ENCODE results near the gene OTUD7B.

OTUD7B gene

GRCh38 chr1:150022357-150022756, 11.8 kb upstream of the OTUD7B start:
- Histone ChIP-seq H3K9me3 (ENCODE audit: control insufficient read depth in 2 of 2, low read length in 2 of 2) (no peaks in the 10 kb centered on the region), H3K9ac (ENCODE audit: low read length in 2 of 2) (no peak overlapping the region), H3K27me3 (ENCODE audit: control insufficient read depth in 1 of 2, insufficient read depth in 2 of 2, low read length in 2 of 2) (no peaks in the 10 kb centered on the region), H3K27ac (ENCODE audit: low read length) (no peak overlapping the region), H3K4me3 (ENCODE audit: low read length in 2 of 2) (no peak overlapping the region), H3K36me3 (ENCODE audit: control insufficient read depth in 2 of 2, insufficient read depth in 2 of 2, low read length in 2 of 2) (no peaks in the 10 kb centered on the region), H3K4me1 (ENCODE audit: control insufficient read depth, insufficient read depth, low read length) (no peaks in the 10 kb centered on the region)

DNA sequence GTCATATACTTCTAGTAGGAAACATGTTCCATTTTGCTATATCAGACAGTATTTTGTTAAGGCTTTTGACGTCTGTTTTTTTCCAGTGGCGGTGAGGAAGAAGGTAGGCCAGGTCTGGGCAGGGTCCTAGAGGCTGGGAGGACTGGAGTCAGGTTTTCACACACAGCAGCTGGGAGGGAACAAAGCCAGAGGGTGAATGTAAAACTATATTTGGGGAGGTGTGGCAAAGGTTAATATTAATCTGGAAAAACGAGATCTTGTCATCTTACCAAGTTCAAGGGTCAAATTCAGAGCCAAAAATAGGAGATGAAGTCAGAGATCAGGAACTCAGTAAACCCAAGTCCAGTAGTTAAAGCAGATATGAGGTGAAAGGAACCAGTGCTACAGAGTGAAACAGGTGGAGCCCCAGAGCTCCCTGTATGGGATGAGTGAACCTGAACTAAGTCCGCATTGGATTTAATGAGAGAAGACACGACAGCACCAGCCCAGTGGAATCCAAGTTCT, 10.7 kb upstream of the OTUD7B start:
- Histone ChIP-seq H3K4me1 (ENCODE audit: control insufficient read depth, insufficient read depth, low read length) (no peaks in the 10 kb centered on the region), H3K9me3 (ENCODE audit: control insufficient read depth in 2 of 2, low read length in 2 of 2) (no peaks in the 10 kb centered on the region), H3K4me3 (ENCODE audit: low read length in 2 of 2) (no peak overlapping the region), H3K36me3 (ENCODE audit: control insufficient read depth in 2 of 2, insufficient read depth in 2 of 2, low read length in 2 of 2) (no peaks in the 10 kb centered on the region), H3K9ac (ENCODE audit: low read length in 2 of 2) (no peak overlapping the region), H3K27ac (ENCODE audit: low read length) (no peak overlapping the region), H3K27me3 (ENCODE audit: control insufficient read depth in 1 of 2, insufficient read depth in 2 of 2, low read length in 2 of 2) (no peaks in the 10 kb centered on the region)

GRCh38 chr1:150020711-150021110, 10.2 kb upstream of the OTUD7B start:
- Histone ChIP-seq H3K36me3 (ENCODE audit: control insufficient read depth in 2 of 2, insufficient read depth in 2 of 2, low read length in 2 of 2) (no peaks in the 10 kb centered on the region), H3K9me3 (ENCODE audit: control insufficient read depth in 2 of 2, low read length in 2 of 2) (no peaks in the 10 kb centered on the region), H3K27ac (ENCODE audit: low read length) (no peak overlapping the region), H3K4me1 (ENCODE audit: control insufficient read depth, insufficient read depth, low read length) (no peaks in the 10 kb centered on the region), H3K27me3 (ENCODE audit: control insufficient read depth in 1 of 2, insufficient read depth in 2 of 2, low read length in 2 of 2) (no peaks in the 10 kb centered on the region), H3K4me3 (ENCODE audit: low read length in 2 of 2) (no peak overlapping the region), H3K9ac (ENCODE audit: low read length in 2 of 2) (no peak overlapping the region)

DNA sequence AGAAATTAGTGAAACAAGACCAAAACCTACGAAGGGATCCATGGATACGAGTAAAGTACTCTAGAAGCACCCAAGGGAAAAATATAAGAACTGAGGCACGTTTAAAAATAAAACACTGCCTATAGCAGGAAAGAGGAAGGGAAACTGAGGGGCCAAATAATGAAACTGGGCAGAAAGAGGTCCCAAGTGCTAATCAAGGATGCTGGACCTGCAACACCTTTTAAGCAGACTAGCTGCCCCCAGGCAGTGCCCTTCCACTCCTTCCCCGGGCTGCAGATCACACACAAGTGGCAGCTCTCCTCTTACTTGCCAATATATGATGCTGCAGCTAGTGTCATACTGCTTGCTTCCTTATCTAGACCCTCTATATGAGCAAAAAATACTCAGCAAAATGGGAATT, 7.6 kb upstream of the OTUD7B start:
- Histone ChIP-seq H3K4me1 (ENCODE audit: control insufficient read depth, insufficient read depth, low read length) (no peaks in the 10 kb centered on the region), H3K27me3 (ENCODE audit: control insufficient read depth in 1 of 2, insufficient read depth in 2 of 2, low read length in 2 of 2) (no peaks in the 10 kb centered on the region), H3K27ac (ENCODE audit: low read length) (no peak overlapping the region), H3K9me3 (ENCODE audit: control insufficient read depth in 2 of 2, low read length in 2 of 2) (no peaks in the 10 kb centered on the region), H3K9ac (ENCODE audit: low read length in 2 of 2) (no peak overlapping the region), H3K36me3 (ENCODE audit: control insufficient read depth in 2 of 2, insufficient read depth in 2 of 2, low read length in 2 of 2) (no peaks in the 10 kb centered on the region), H3K4me3 (ENCODE audit: low read length in 2 of 2) (no peak overlapping the region)

DNA sequence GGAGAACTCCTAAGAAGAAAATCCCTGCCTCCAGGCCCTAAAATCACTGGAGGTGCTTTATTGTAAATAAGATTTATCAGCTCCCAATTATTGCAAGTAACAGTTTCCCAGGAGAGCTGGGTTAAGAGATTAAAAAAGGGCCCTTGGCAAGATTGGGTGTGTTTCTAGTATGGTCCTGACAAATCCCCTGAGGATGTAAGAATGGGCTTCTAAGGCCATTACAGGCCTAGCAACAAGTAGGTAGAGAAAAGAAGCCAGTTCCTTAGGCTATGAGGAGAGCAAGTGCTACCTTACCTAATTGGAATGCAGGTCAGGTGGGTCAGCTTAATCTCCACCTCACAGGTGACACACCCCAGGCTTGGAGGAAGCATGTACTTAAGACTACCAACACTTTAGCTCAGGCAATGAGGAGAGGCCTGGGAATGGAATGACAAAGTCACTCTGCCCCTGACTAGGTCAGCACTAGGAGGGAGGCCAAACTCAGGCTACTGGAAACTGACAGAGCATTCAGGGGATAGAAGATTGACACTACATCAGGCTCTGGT, 6.8 kb upstream of the OTUD7B start:
- H3K4me1 ChIP-seq (ENCODE audit: control insufficient read depth, insufficient read depth, low read length): no peaks in the 10 kb centered on the region
- H3K27ac ChIP-seq (ENCODE audit: low read length): no peak overlapping the region
- H3K9me3 ChIP-seq (ENCODE audit: control insufficient read depth in 2 of 2, low read length in 2 of 2): no peaks in the 10 kb centered on the region
- no peaks in the 10 kb centered on the region for H3K36me3 ChIP-seq (ENCODE audit: control insufficient read depth in 2 of 2, insufficient read depth in 2 of 2, low read length in 2 of 2)
- no peak overlapping the region for H3K4me3 ChIP-seq (ENCODE audit: low read length in 2 of 2)
- no peak overlapping the region for H3K9ac ChIP-seq (ENCODE audit: low read length in 2 of 2)
- no peaks in the 10 kb centered on the region for H3K27me3 ChIP-seq (ENCODE audit: control insufficient read depth in 1 of 2, insufficient read depth in 2 of 2, low read length in 2 of 2)

DNA sequence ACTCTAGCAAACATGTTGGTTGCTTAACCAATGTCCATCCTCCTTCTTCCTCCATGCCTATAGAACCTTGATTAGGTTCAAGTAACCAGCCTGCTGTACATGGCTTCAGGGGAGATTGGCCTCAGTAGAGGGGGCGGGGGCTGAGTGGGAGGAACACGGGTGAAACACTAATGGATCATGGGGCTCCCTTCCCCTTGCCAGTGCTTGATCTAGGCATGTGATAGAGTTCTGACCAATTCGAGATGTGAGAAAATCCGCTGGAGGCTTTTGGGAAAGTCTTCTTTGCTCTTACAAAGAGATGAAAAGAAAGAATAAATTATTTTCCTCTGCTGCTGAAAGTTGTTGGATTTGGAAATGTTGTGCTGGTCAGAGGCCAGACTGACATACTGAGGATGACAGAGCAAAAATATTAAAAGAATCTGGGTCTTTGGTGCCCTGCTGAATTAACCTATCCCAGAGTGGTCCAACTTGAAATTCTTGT, 5.2 kb upstream of the OTUD7B start:
- no peaks in the 10 kb centered on the region for H3K4me1 ChIP-seq (ENCODE audit: control insufficient read depth, insufficient read depth, low read length)
- no peak overlapping the region for H3K4me3 ChIP-seq (ENCODE audit: low read length in 2 of 2)
- no peaks in the 10 kb centered on the region for H3K9me3 ChIP-seq (ENCODE audit: control insufficient read depth in 2 of 2, low read length in 2 of 2)
- no peak overlapping the region for H3K9ac ChIP-seq (ENCODE audit: low read length in 2 of 2)
- H3K36me3 ChIP-seq (ENCODE audit: control insufficient read depth in 2 of 2, insufficient read depth in 2 of 2, low read length in 2 of 2): no peaks in the 10 kb centered on the region
- no peaks in the 10 kb centered on the region for H3K27me3 ChIP-seq (ENCODE audit: control insufficient read depth in 1 of 2, insufficient read depth in 2 of 2, low read length in 2 of 2)
- no peak overlapping the region for H3K27ac ChIP-seq (ENCODE audit: low read length)

- no peaks in the 10 kb centered on the region for H3K27me3 ChIP-seq (ENCODE audit: control insufficient read depth in 1 of 2, insufficient read depth in 2 of 2, low read length in 2 of 2)
- no peaks in the 10 kb centered on the region for H3K9me3 ChIP-seq (ENCODE audit: control insufficient read depth in 2 of 2, low read length in 2 of 2)
- no peak overlapping the region for H3K4me3 ChIP-seq (ENCODE audit: low read length in 2 of 2)
- no peak overlapping the region for H3K27ac ChIP-seq (ENCODE audit: low read length)
- H3K4me1 ChIP-seq (ENCODE audit: control insufficient read depth, insufficient read depth, low read length): peaks cover 5% of the 10 kb centered on the region
- H3K9ac ChIP-seq (ENCODE audit: low read length in 2 of 2): no peak overlapping the region
- no peaks in the 10 kb centered on the region for H3K36me3 ChIP-seq (ENCODE audit: control insufficient read depth in 2 of 2, insufficient read depth in 2 of 2, low read length in 2 of 2)
These were observed 2.1 kb upstream of the OTUD7B start for GRCh38 chr1:150012611-150013010.

DNA sequence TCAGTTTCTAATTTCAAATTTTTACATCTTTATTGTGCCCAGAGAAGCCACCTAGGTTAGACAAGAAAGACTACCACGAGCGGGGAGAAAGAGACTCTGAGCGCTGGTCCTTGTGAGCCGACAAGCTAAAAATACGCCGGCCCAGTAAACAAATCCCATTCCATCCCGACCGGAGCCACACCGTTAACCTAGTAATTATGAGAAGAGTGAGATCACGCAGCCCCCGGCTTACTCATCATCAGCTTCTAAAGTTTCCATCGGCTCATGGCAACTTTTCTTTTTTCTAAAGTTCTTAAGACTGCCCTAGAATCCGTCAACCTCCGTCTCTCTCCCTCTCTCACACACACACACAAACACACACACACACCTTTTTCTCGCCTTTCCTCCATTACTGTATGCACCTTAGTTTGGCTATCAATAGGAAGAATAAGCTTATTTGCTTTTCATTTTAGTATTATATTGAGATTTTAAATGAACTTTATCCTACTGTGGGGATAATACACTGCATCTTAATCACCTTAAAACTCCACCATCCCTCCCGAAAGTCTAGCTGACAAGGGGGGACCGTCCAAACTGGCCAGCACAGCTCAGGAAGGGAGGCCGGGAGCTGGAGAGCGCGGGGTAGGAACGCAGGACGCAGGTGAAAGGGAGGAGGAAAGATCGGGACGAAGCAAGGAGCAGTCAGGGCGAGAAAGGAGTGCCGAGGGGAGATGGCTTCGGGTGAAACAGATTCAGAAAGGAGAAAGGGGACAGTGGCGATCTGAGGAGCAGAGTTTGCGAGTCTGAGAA, 728 bp downstream of the OTUD7B start:
- no peaks in the 10 kb centered on the region for H3K27me3 ChIP-seq (ENCODE audit: control insufficient read depth in 1 of 2, insufficient read depth in 2 of 2, low read length in 2 of 2)
- H3K36me3 ChIP-seq (ENCODE audit: control insufficient read depth in 2 of 2, insufficient read depth in 2 of 2, low read length in 2 of 2): no peaks in the 10 kb centered on the region
- H3K9ac ChIP-seq (ENCODE audit: low read length in 2 of 2): peak overlapping the region; percentile 96 to 98
- H3K27ac ChIP-seq (ENCODE audit: low read length): peak overlapping the region; percentile 92
- H3K9me3 ChIP-seq (ENCODE audit: control insufficient read depth in 2 of 2, low read length in 2 of 2): no peaks in the 10 kb centered on the region
- H3K4me1 ChIP-seq (ENCODE audit: control insufficient read depth, insufficient read depth, low read length): peaks cover 5% of the 10 kb centered on the region
- H3K4me3 ChIP-seq (ENCODE audit: low read length in 2 of 2): peak overlapping the region; percentile 92 to 94

DNA sequence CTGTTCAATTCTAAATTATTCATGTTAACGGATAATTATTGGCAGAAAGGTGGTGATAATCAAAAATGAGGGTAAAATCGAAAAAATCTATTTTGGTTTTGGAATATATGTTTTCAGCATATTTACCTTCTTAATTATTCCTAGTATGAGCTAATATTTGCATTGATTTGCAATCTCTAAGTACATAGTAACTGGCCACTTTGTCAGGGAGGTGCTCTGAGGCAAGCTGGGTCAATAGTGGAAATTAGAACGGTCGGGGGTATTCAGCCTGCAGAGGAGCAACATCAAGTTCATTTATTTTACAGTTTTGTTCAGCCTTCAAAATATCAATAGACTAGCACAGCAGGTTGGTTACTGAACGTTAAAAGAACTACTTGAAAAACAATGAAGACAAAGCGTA, 1.8 kb downstream of the OTUD7B start:
- Histone ChIP-seq H3K9ac (ENCODE audit: low read length in 2 of 2) (peak overlapping the region in 1 of 2 donors; percentile 96), H3K27ac (ENCODE audit: low read length) (peak overlapping the region; percentile 92), H3K27me3 (ENCODE audit: control insufficient read depth in 1 of 2, insufficient read depth in 2 of 2, low read length in 2 of 2) (no peaks in the 10 kb centered on the region)

DNA sequence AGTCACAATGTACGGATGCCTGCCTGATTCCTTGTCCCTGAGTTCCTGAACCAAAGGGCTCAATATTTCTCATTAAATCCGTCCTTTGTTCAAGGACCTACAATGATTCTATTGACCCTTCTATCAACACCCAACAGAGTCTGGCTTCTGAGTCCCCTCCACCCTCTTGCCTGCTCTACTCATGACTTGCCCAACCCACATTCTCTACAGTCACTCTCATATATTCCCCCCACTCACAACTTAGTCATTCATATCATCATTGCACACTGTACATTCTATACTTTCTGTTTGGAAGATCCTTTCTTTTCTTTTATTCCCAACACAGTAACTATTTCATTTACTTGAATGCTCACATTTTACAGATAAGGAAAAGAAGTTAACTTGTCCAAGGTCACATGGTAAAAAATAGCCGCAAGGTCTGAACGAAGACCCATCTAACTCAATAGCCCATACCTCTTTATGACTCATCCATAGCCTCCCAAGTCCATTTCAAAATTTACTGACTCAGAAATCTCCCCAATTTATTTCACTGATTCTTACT, 3.6 kb downstream of the OTUD7B start:
- Histone ChIP-seq H3K9me3 (ENCODE audit: control insufficient read depth in 2 of 2, low read length in 2 of 2) (no peaks in the 10 kb centered on the region), H3K4me1 (ENCODE audit: control insufficient read depth, insufficient read depth, low read length) (peaks cover 5% of the 10 kb centered on the region), H3K9ac (ENCODE audit: low read length in 2 of 2) (no peak overlapping the region), H3K4me3 (ENCODE audit: low read length in 2 of 2) (no peak overlapping the region), H3K36me3 (ENCODE audit: control insufficient read depth in 2 of 2, insufficient read depth in 2 of 2, low read length in 2 of 2) (peaks cover 0 to 4% of the 10 kb centered on the region in 2 donors), H3K27ac (ENCODE audit: low read length) (no peak overlapping the region), H3K27me3 (ENCODE audit: control insufficient read depth in 1 of 2, insufficient read depth in 2 of 2, low read length in 2 of 2) (no peaks in the 10 kb centered on the region)

More for the DNA sequence above, 1.8 kb downstream of the OTUD7B start:
- Histone ChIP-seq H3K9me3 (ENCODE audit: control insufficient read depth in 2 of 2, low read length in 2 of 2) (no peaks in the 10 kb centered on the region), H3K4me3 (ENCODE audit: low read length in 2 of 2) (peak overlapping the region; percentile 92 to 94), H3K4me1 (ENCODE audit: control insufficient read depth, insufficient read depth, low read length) (peaks cover 5% of the 10 kb centered on the region), H3K36me3 (ENCODE audit: control insufficient read depth in 2 of 2, insufficient read depth in 2 of 2, low read length in 2 of 2) (no peaks in the 10 kb centered on the region)

- H3K4me3 ChIP-seq (ENCODE audit: low read length in 2 of 2): no peak overlapping the region
- H3K9me3 ChIP-seq (ENCODE audit: control insufficient read depth in 2 of 2, low read length in 2 of 2): no peaks in the 10 kb centered on the region
- H3K9ac ChIP-seq (ENCODE audit: low read length in 2 of 2): no peak overlapping the region
- H3K36me3 ChIP-seq (ENCODE audit: control insufficient read depth in 2 of 2, insufficient read depth in 2 of 2, low read length in 2 of 2): peaks cover 0 to 4% of the 10 kb centered on the region in 2 donors
- peaks cover 12% of the 10 kb centered on the region for H3K4me1 ChIP-seq (ENCODE audit: control insufficient read depth, insufficient read depth, low read length)
- no peak overlapping the region for H3K27ac ChIP-seq (ENCODE audit: low read length)
- no peaks in the 10 kb centered on the region for H3K27me3 ChIP-seq (ENCODE audit: control insufficient read depth in 1 of 2, insufficient read depth in 2 of 2, low read length in 2 of 2)
These were observed 4.9 kb downstream of the OTUD7B start for GRCh38 chr1:150005606-150006005.
